Gastroesophageal sphincter (tissue), 4 donors: Measurements from ENCODE around the gene ECHS1. TPM values are rescaled to one million over a fixed set of nuclear protein-coding genes. Genes with fewer than 3 reads are reported as not detected.

Source experiments
- ATAC-seq: fragments of 150-250 bp; one replicate; pipeline ENCODE4 v1.9.1; 2016; ENCODE audit warnings: mild to moderate bottlenecking, moderate library complexity
- H3K27ac ChIP-seq, 4 donors: fragments of 200-600 bp; sonication (generic) in 3 of 4; 1 replicate in 3 of 4; 2 replicates in 1 of 4; pipeline ENCODE4 v1.5.1; 2016 to 2019
- H3K27me3 ChIP-seq: fragments of 200-600 bp; sonication (generic); one replicate; pipeline ENCODE4 v1.5.1; 2019
- H3K36me3 ChIP-seq, 2 donors: fragments of 200-600 bp; sonication (generic); one replicate each; pipeline ENCODE4 v1.5.1; 2019; ENCODE audit warnings: control low read depth in 1 of 2
- H3K4me1 ChIP-seq, 3 donors: fragments of 200-600 bp; sonication (generic); 1 replicate in 2 of 3; 2 replicates in 1 of 3; pipeline ENCODE4 v1.5.1; 2016 to 2019; ENCODE audit warnings: control low read depth in 2 of 3
- H3K4me3 ChIP-seq, 2 donors: fragments of 200-600 bp; sonication (generic); one replicate each; pipeline ENCODE4 v1.5.1; 2019; ENCODE audit warnings: mild to moderate bottlenecking in 1 of 2, moderate library complexity in 1 of 2
- H3K9me3 ChIP-seq, 3 donors: fragments of 200-600 bp; sonication (generic); one replicate each; pipeline ENCODE4 v1.5.1; 2017 to 2019; ENCODE audit warnings: control low read depth in 2 of 3
- EP300 ChIP-seq: sonication (generic); formaldehyde crosslinking; IDR thresholded peaks from one replicate; pipeline ENCODE4 v1.6.1; 2017; ENCODE audit warnings: antibody characterized with exemption, mild to moderate bottlenecking
- POLR2A ChIP-seq, 2 donors: fragments of 450-650 bp; IDR thresholded peaks; one replicate each; pipeline ENCODE4 v1.6.1; 2017; ENCODE audit warnings: antibody characterized with exemption in 2 of 2, mild to moderate bottlenecking in 2 of 2, moderate library complexity in 1 of 2
- POLR2AphosphoS5 ChIP-seq: sonication (generic); formaldehyde crosslinking; IDR thresholded peaks from one replicate; pipeline ENCODE4 v1.6.1; 2017; ENCODE audit warnings: antibody characterized with exemption
- WGBS, 2 donors: methylation state at CpG; one replicate each; pipeline ENCODE4 v1.1.5; 2018; ENCODE audit warnings: low coverage in 1 of 2; 5-methylcytosine and 5-hydroxymethylcytosine counted together
- total RNA-seq, 4 donors: library from RNA; depleted of rRNA; stranded (reverse); fragments of >200 nt; gene quantifications; one replicate each; pipeline ENCODE4 v1.1.0, GENCODE V29; 2016
- TF ChIP-seq, protein P1 (sequence below), 4 experiments: fragments of 200-600 bp in 2 of 4; fragments of 450-650 bp in 2 of 4; sonication (generic) in 1 of 4; IDR thresholded peaks; one replicate each; pipeline ENCODE4 v1.5.1; 2017 to 2019; ENCODE audit warnings: antibody characterized with exemption in 4 of 4, mild to moderate bottlenecking in 2 of 4, moderate library complexity in 2 of 4

The ECHS1 gene
- total RNA-seq, 4 donors from 2014 or later: 67.7 to 81.8 (median 72.4) TPM

DNA sequence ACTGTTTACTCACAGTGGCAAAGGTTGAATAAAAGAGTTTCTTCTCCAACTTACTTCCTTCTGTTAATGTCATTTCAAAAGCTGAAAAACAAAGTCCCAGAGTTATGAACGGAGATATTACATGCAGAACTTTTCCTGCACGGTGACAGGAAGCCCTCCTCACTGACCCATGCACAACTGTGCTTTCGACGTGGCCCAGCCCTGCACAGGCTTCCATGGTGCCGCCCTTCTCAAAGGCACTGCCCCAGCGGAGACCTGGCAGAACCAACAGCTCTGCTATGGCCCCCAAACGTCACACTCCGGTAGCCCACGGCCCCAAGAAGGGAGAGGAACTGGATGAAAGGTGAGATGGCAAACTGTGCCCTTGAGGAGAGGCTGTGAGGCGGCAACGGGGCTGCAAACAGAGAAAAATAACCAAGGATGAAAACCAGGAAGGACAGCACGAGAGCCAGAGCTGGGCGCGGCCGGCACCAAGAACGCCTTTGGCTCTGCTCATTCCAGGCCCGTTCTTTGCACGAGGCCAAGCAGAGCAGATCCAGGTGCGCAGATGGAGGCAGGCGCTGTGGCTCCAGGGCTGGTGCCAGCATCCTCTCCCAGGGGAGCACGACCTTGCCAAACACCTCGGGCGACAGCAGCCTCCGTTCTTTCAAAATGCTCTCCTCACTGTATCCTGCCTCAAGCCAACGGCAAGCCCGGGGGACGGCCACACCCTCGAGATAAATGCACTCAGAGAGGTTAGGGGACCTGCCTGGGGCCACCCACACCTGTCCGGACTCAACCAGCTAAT is 8.3 kb downstream of the ECHS1 start:
- Histone ChIP-seq H3K4me1 (no peaks in the 10 kb centered on the region), H3K4me3 (no peak overlapping the region), H3K27ac (no peak overlapping the region), H3K9me3 (no peaks in the 10 kb centered on the region), H3K36me3 (peaks cover 0 to 83% of the 10 kb centered on the region in 2 donors), H3K27me3 (no peaks in the 10 kb centered on the region)
- no peak for ATAC-seq
- TF ChIP-seq POLR2AphosphoS5 (no peak), EP300 (no peak), POLR2A (IDR thresholded peaks at IDR 0.05) (no peak)
- TF ChIP-seq, protein P1, sequence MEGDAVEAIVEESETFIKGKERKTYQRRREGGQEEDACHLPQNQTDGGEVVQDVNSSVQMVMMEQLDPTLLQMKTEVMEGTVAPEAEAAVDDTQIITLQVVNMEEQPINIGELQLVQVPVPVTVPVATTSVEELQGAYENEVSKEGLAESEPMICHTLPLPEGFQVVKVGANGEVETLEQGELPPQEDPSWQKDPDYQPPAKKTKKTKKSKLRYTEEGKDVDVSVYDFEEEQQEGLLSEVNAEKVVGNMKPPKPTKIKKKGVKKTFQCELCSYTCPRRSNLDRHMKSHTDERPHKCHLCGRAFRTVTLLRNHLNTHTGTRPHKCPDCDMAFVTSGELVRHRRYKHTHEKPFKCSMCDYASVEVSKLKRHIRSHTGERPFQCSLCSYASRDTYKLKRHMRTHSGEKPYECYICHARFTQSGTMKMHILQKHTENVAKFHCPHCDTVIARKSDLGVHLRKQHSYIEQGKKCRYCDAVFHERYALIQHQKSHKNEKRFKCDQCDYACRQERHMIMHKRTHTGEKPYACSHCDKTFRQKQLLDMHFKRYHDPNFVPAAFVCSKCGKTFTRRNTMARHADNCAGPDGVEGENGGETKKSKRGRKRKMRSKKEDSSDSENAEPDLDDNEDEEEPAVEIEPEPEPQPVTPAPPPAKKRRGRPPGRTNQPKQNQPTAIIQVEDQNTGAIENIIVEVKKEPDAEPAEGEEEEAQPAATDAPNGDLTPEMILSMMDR (IDR thresholded peaks at IDR 0.05): no peak
- 72 to 88% methylated on average over 12 to 16 of the region's 29 CpGs for WGBS, 2 donors

DNA sequence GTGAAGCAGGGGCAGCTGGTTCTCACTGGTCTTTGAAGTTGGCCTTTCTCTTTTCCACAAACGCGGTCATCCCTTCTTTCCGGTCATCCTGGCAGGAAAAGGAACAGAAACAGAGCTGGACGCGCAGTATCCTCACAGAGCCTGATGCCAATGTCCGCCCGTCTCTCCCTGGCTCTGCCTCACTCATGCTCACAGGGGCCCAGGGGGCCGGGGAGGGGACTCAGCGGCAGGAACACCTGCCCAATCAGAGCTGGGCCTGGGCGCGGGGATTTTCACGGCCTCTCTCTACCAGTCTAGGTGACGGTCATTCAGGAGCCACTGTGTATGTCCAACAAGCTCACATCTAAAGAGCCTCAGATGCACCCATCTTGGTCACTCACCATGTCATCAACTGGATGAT is 10.3 kb downstream of the ECHS1 start:
- no peaks in the 10 kb centered on the region for H3K27me3 ChIP-seq
- no peak for ATAC-seq
- TF ChIP-seq, protein P1 (IDR thresholded peaks at IDR 0.05): no peak
- TF ChIP-seq POLR2A (IDR thresholded peaks at IDR 0.05): no peak
- no peak for TF ChIP-seq EP300
- TF ChIP-seq POLR2AphosphoS5: no peak

DNA sequence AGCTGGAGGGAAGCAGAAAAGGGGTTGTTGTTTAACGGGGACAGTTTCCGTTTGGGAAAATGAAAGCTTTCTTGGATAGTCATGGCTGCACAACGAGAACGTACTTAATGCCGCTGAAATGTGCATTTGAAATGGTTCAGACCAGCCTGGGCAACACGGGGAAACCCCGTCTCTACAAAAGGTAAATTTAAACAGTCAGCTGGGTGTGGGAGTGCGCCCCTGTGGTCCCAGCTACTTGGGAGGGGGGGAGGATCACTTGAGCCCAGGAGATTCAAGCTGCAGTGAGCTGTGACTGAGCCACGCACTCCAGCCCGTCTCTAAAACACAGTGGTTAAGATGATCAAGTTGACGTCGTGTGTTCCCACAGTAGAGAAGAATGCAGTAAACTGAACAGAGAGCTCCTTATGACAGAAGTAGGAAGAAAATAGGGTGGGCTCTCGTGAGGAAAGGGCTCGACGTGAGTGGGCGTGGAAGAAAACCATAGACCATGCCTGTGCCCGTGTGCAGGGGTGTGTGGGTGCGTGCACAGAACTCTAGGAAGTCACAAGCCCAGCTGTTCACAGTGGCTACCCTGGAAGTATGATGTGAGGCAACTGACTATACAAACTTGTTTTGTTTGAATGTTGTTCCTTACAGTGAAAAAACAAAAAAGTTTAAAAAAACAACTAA is 11.2 kb downstream of the ECHS1 start:
- peaks cover 8% of the 10 kb centered on the region for H3K27me3 ChIP-seq
- no peak for ATAC-seq
- no peak for TF ChIP-seq POLR2AphosphoS5
- TF ChIP-seq POLR2A (IDR thresholded peaks at IDR 0.05): no peak
- TF ChIP-seq, protein P1 (IDR thresholded peaks at IDR 0.05): no peak
- no peak for TF ChIP-seq EP300
- WGBS, 2 donors: 76 to 78% methylated on average over 11 to 15 of the region's 18 CpGs
- H3K9me3 ChIP-seq: no peaks in the 10 kb centered on the region
- H3K4me1 ChIP-seq: peaks cover 0 to 13% (median 7%) of the 10 kb centered on the region in 3 donors
- H3K4me3 ChIP-seq: no peak overlapping the region
- H3K36me3 ChIP-seq: peaks cover 0 to 55% of the 10 kb centered on the region in 2 donors
- H3K27ac ChIP-seq: no peak overlapping the region

More for the DNA sequence above, 10.3 kb downstream of the ECHS1 start:
- 87% methylated on average over 3 of the region's 13 CpGs; no CpG with 5 or more reads in 1 of the 2 donors for WGBS, 2 donors
- Histone ChIP-seq H3K9me3 (no peaks in the 10 kb centered on the region), H3K27ac (no peak overlapping the region), H3K36me3 (peaks cover 0 to 63% of the 10 kb centered on the region in 2 donors), H3K4me3 (no peak overlapping the region), H3K4me1 (peaks cover 0 to 4% (median 0%) of the 10 kb centered on the region in 3 donors)

DNA sequence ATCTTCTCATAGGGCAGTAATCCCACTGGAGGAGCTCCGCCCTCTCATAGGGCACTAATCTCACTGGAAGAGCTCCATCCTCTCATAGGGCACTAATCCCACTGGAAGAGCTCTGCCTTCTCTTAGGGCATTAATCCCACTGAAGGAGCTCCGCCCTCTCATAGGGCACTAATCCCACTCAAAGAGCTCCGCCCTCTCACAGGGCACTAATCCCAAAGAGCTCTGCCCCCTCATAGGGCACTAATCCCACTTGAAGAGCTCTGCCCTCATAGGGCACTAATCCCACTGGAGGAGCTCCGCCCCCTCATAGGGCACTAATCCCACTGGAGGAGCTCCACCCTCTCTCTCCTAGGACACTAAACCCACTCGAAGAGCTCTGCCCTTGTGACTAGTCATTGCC is 11.9 kb downstream of the ECHS1 start:
- Histone ChIP-seq H3K27me3 (peaks cover 15% of the 10 kb centered on the region), H3K4me1 (peaks cover 0 to 20% (median 11%) of the 10 kb centered on the region in 3 donors), H3K9me3 (no peaks in the 10 kb centered on the region), H3K27ac (no peak overlapping the region), H3K4me3 (no peak overlapping the region), H3K36me3 (peaks cover 0 to 48% of the 10 kb centered on the region in 2 donors)
- no peak for ATAC-seq
- WGBS, 2 donors: 85% methylated on average over 4 of the region's 5 CpGs; no CpG with 5 or more reads in 1 of the 2 donors
- TF ChIP-seq POLR2A (IDR thresholded peaks at IDR 0.05): no peak
- TF ChIP-seq, protein P1 (IDR thresholded peaks at IDR 0.05): no peak
- no peak for TF ChIP-seq EP300
- TF ChIP-seq POLR2AphosphoS5: no peak
